Tongue (tissue), 2 donors: ENCODE data around the gene CPTP. TPM values are rescaled to one million over a fixed set of nuclear protein-coding genes. Genes with fewer than 3 reads are reported as not detected.

ENCODE experiments used
- DNase-seq: peaks from one replicate; pipeline ENCODE4 v3.0.0-alpha.2; 2015
- total RNA-seq: library from RNA; depleted of rRNA; stranded (reverse); fragments of >200 nt; gene quantifications from one replicate; pipeline ENCODE4 v1.2.3, GENCODE V29; 2014

The CPTP gene
- total RNA-seq, result 17.5 TPM

GRCh38 chr1:1324524-1325287 lies at the start of gene CPTP, which contains the start of gene INTS11:
TSS of gene CPTP (plus strand) at chr1:1324802. CDS start at chr1:1326911, 2,109 bp downstream.
TSS of gene INTS11 (minus strand) at chr1:1324660. CDS start at chr1:1324608, 52 bp downstream.
- DNase-seq, result peak; percentile 97

GRCh38 chr1:1274931-1275431 lies 49.6 kb upstream of the CPTP start:
- no peak for DNase-seq

- no peak for DNase-seq
These were observed 48.8 kb upstream of the CPTP start for GRCh38 chr1:1275836-1276235.

DNA sequence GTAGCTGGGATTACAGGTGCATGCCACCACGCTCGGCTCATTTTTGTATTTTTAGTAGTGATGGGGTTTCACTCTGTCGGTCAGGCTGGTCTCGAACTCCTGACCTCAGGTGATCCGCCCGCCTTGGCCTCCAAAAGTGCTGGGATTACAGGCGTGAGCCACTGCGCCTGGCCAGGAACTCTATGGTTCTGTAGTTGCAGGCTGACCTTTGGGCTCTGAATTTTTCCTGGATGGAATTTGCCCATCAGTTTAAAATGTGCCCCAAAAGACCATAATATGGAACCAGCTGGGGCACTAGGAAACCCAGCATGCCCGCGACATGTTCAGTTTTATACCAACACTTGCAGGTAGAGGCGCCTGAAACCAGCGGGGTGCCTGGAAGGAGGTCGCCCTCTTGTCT lies 46.0 kb upstream of the CPTP start:
- no peak for DNase-seq

- no peak for DNase-seq
These were observed 45.6 kb upstream of the CPTP start for GRCh38 chr1:1279028-1279427.

DNA sequence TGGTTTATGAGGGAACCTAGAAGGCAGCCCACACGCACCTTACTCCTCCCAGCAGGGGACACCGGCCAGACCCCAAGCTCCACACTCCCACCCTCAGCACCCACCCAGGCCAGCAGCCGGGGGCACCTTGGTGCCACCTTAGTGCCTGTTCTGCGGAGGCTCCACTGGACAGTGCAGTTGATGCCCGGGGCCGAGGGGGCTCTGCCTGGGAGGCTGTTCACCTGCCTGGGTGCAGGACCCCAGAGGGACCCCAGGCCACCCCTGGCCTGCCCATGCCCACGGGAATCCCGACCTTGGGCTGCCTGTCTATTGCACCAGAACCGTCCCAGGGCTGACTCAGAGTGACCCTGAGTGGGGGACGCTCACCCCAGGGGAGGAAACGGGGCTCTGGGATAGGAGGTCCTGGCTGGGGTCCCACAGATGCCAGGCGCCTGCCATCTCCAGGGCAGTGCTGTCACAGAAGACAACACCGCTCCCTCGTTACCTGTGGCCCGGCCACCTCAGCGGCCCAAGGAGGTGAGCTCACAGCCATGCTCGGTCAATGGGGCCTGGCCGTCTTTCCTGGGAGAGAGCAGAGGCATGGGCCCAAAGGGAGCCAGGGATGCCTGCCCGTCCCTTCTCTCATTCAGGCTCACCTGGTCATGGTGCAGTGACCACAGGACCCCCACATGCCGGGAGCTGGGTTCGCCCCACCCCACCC lies 43.7 kb upstream of the CPTP start:
- no peak for DNase-seq

GRCh38 chr1:1281533-1282321 lies 42.9 kb upstream of the CPTP start:
- DNase-seq, result no peak

GRCh38 chr1:1282998-1283397 lies 41.6 kb upstream of the CPTP start:
- DNase-seq, result no peak

- DNase-seq, result no peak
These were observed 40.8 kb upstream of the CPTP start for GRCh38 chr1:1283821-1284220.

- DNase-seq, result no peak
These were observed 40.1 kb upstream of the CPTP start for GRCh38 chr1:1284221-1285101.

GRCh38 chr1:1285102-1285571 lies 39.5 kb upstream of the CPTP start:
- DNase-seq, result no peak

DNA sequence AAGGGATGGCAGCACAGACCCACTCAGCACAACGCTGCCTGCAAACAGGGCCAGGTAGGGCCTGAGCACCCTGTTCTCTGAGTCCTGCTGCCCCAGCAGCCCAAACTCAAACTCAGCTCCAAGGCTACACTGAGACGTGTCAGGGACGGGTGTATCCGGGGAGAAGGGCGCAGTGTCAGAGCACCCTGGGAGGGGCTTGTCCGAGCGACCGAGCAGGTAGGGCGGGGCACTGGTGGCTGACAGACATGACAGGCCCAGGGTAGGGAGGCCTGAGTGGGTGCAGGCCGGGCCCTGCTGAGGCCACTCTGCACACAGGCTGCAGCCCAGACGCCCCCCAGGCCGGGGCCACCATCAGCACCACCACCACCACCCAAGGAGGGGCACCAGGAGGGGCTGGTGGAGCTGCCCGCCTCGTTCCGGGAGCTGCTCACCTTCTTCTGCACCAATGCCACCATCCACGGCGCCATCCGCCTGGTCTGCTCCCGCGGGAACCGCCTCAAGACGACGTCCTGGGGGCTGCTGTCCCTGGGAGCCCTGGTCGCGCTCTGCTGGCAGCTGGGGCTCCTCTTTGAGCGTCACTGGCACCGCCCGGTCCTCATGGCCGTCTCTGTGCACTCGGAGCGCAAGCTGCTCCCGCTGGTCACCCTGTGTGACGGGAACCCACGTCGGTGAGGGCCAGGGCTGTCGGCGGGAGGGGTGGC lies 38.8 kb upstream of the CPTP start:
- DNase-seq, result no peak

- no peak for DNase-seq
These were observed 38.0 kb upstream of the CPTP start for GRCh38 chr1:1286313-1287261.

GRCh38 chr1:1287288-1288110 lies 37.1 kb upstream of the CPTP start:
- DNase-seq, result no peak

DNA sequence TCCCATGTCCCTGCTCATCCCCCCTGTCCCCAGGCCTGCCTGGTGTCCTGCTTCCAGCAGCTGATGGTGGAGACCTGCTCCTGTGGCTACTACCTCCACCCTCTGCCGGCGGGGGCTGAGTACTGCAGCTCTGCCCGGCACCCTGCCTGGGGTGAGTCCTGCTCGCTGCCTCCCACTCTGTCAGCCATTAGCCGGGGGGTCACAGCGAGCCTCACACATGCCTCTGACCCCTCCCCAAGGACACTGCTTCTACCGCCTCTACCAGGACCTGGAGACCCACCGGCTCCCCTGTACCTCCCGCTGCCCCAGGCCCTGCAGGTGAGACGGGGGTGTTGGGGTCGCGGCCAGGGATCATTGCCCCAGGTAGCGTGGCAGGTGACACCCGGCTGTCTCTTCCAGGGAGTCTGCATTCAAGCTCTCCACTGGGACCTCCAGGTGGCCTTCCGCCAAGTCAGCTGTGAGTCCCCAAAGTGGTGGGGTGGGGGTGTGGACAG lies 34.3 kb upstream of the CPTP start:
- DNase-seq, result no peak

- no peak for DNase-seq
These were observed 33.5 kb upstream of the CPTP start for GRCh38 chr1:1291023-1291528.

DNA sequence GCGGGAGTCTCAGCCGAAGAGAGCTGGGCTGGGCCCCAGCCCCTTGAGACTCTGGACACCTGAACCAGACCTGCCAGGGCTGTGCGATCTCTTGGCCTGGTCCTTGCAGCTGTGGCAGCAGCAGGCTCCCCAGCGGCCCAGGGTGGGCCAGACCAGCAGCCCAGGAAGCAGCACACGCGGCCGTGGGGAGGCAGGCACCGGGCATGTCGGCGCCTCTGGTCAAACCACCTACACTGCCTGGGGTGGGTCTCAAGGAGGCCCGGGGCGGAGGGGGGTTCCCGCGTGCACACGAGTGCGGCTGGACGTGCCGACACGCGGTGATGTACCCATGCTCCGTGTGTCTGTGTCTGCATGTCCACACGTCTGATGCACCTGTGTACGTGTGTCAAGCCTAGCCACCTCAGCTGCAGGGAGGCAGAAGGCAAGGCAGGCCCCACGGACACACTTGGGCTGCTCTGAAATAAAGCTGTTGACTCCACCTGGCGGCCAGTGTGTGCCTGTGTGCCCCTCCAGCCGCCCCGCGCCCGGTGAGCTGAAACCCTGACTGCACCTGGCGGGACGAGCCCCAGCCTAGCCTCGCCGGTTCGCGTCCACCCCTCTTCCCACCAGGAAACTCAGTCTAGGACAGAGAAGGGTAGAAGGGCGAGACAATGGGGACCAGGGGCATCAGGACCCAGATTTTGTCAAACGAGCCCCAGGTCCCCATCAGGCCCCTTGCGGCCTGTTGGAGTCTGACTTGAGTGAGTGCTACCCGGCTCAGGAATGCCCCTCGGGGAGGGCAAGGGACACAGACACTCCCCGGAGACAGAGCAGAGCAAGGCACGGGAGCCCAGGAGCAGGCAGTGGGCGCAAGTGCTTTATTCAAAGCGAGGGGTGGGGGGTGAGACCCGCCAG lies 32.8 kb upstream of the CPTP start:
- peak; percentile 83 for DNase-seq
